ENCODE results near the gene HRH3.

- TF ChIP-seq CTCF (conservative IDR thresholded peaks at IDR 0.05), result no peak
- TF ChIP-seq EZH2 (IDR thresholded peaks at IDR 0.05; ENCODE audit: low read depth), result no peak
These were observed 10.1 kb downstream of the HRH3 start for GRCh38 chr20:62209850-62210495.
